HCT116 (cell line): ENCODE measurements around the gene KAZN. TPM values are rescaled to one million over a fixed set of nuclear protein-coding genes. Genes with fewer than 3 reads are reported as not detected.

Experiments used
- ATAC-seq: fragments of 200-7000 bp; cut with Tn5 transposase; 2 replicates; pipeline ENCODE4 v1.9.1; 2020; ENCODE audit warnings: mild to moderate bottlenecking, moderate library complexity
- BruUV-seq: library from RNA; stranded (reverse); fragments of 400-500 nt; replicated peaks from 2 replicates; lab custom pipeline; 2021; lab: Mats Ljungman, UMichigan
- CTCF ChIA-PET: fragments of 300-600 bp; sonication (Branson Sonifier 250); formaldehyde crosslinking; loops from one replicate; lab custom pipeline; 2021; ENCODE audit warnings: antibody characterized with exemption; lab: Charles Lee
- POLR2A ChIA-PET: fragments of 300-600, 350-600 bp; sonication (Branson Sonifier 250); formaldehyde crosslinking; loops from one replicate; lab custom pipeline; 2021; ENCODE audit warnings: antibody characterized with exemption; lab: Charles Lee
- RAD21 ChIA-PET, 2 experiments: fragments of 300-600 bp; sonication (Branson Sonifier 250); formaldehyde crosslinking; loops; one replicate each; lab custom pipeline; 2023; ENCODE audit warnings: low total read pairs in 2 of 2; ENCODE audit not compliant: uncharacterized antibody in 2 of 2, unreplicated experiment in 2 of 2, low non-redundant PET in 1 of 2; lab: Charles Lee
- DNase-seq: peaks from one replicate; pipeline ENCODE4 v3.0.0-alpha.2; 2010; ENCODE audit warnings: low read depth, low spot score
- H2AFZ ChIP-seq: fragments of 200-600 bp; shearing (Covaris generic), sonication (generic); 2 replicates; pipeline ENCODE4 v1.6.1; 2017; ENCODE audit warnings: low read depth, mixed run types, mixed read lengths, antibody characterized with exemption, low read length; ENCODE audit not compliant: poor library complexity, severe bottlenecking
- H3K27ac ChIP-seq: 2 replicates; pipeline ENCODE4 v1.5.1; 2012; ENCODE audit warnings: low read depth, low read length
- H3K27me3 ChIP-seq: fragments of 200-600 bp; sonication (generic); 2 replicates; pipeline ENCODE4 v1.6.1; 2016; ENCODE audit warnings: mixed run types, low read length, mixed read lengths; ENCODE audit not compliant: insufficient read depth
- H3K36me3 ChIP-seq, 2 experiments: fragments of 200-500 bp in 1 of 2; fragments of 200-600 bp in 1 of 2; sonication (Bioruptor generic) in 1 of 2; sonication (generic) in 1 of 2; 2 replicates each; pipeline versions ENCODE4 v1.5.1 to v1.6.1; 2014 to 2016; ENCODE audit warnings: low read length in 2 of 2, inconsistent platforms in 1 of 2, mixed read lengths in 1 of 2, mixed run types in 1 of 2; ENCODE audit not compliant: insufficient read depth in 2 of 2, control insufficient read depth in 1 of 2
- H3K4me1 ChIP-seq, 2 experiments: fragments of 200-600 bp in 1 of 2; sonication (generic) in 1 of 2; 2 replicates each; pipeline versions ENCODE4 v1.5.1 to v1.6.1; 2012 to 2017; ENCODE audit warnings: low read length in 2 of 2, inconsistent platforms in 1 of 2, mild to moderate bottlenecking in 1 of 2, mixed read lengths in 1 of 2, mixed run types in 1 of 2, moderate library complexity in 1 of 2; ENCODE audit not compliant: insufficient read depth in 2 of 2, control insufficient read depth in 1 of 2
- H3K4me2 ChIP-seq: fragments of 200-600 bp; sonication (generic); 2 replicates; pipeline ENCODE4 v1.6.1; 2017; ENCODE audit warnings: mixed run types, low read length, mixed read lengths
- H3K4me3 ChIP-seq, 2 experiments: fragments of 200-600 bp in 1 of 2; sonication (generic) in 1 of 2; replicated peaks in 1 of 2; 2 replicates each; pipeline ENCODE4 v1.5.1; 2011 to 2016; ENCODE audit warnings: low read length in 2 of 2, control low read depth in 1 of 2, low read depth in 1 of 2, mild to moderate bottlenecking in 1 of 2, mixed read lengths in 1 of 2, mixed run types in 1 of 2
- H3K79me2 ChIP-seq: fragments of 200-600 bp; sonication (generic); 2 replicates; pipeline ENCODE4 v1.6.1; 2017; ENCODE audit warnings: mild to moderate bottlenecking, mixed run types, low read length, moderate library complexity, mixed read lengths; ENCODE audit not compliant: insufficient read depth
- H3K9ac ChIP-seq: fragments of 200-600 bp; sonication (generic); 2 replicates; pipeline ENCODE4 v1.6.1; 2016; ENCODE audit warnings: low read length, mixed read lengths
- H3K9me2 ChIP-seq: fragments of 200-600 bp; sonication (generic), shearing (Covaris generic); 2 replicates; pipeline ENCODE4 v1.6.1; 2017; ENCODE audit warnings: mixed run types, mild to moderate bottlenecking, moderate library complexity; ENCODE audit not compliant: insufficient read depth
- H3K9me3 ChIP-seq, 2 experiments: fragments of 200-500 bp in 1 of 2; fragments of 200-600 bp in 1 of 2; sonication (Bioruptor generic) in 1 of 2; sonication (generic) in 1 of 2; 2 replicates each; pipeline ENCODE4 v1.6.1; 2014 to 2017; ENCODE audit warnings: low read length in 2 of 2, mixed read lengths in 2 of 2, inconsistent platforms in 1 of 2, low read depth in 1 of 2, mild to moderate bottlenecking in 1 of 2, mixed run types in 1 of 2, moderate library complexity in 1 of 2; ENCODE audit not compliant: control insufficient read depth in 1 of 2, insufficient read depth in 1 of 2
- H4K20me1 ChIP-seq: fragments of 200-600 bp; sonication (generic), shearing (Covaris generic); 2 replicates; pipeline ENCODE4 v1.6.1; 2017; ENCODE audit warnings: mixed run types, mild to moderate bottlenecking, moderate library complexity; ENCODE audit not compliant: insufficient read depth
- ATF3 ChIP-seq: IDR thresholded peaks from 2 replicates; pipeline ENCODE4 v1.6.1; 2012
- CBX3 ChIP-seq: IDR thresholded peaks from 2 replicates; pipeline ENCODE4 v1.6.1; 2012; ENCODE audit warnings: low read depth
- CEBPB ChIP-seq: IDR thresholded peaks from 2 replicates; pipeline ENCODE4 v1.6.1; 2012; ENCODE audit warnings: low read depth
- ELF1 ChIP-seq: IDR thresholded peaks from 2 replicates; pipeline ENCODE4 v1.6.1; 2012; ENCODE audit warnings: low read depth, borderline replicate concordance
- EZH2phosphoT487 ChIP-seq: fragments of 200-600 bp; IDR thresholded peaks from 2 replicates; pipeline ENCODE4 v1.6.1; 2018; ENCODE audit warnings: antibody characterized with exemption, borderline replicate concordance
- FOSL1 ChIP-seq: IDR thresholded peaks from 2 replicates; pipeline ENCODE4 v1.6.1; 2012; ENCODE audit warnings: low read depth
- MAX ChIP-seq: IDR thresholded peaks from 2 replicates; pipeline ENCODE4 v1.6.1; 2012
- POLR2AphosphoS5 ChIP-seq: IDR thresholded peaks from 2 replicates; pipeline ENCODE4 v1.6.1; 2011; ENCODE audit warnings: mild to moderate bottlenecking, low read depth, low read length, moderate library complexity
- RAD21 ChIP-seq: IDR thresholded peaks from 2 replicates; pipeline ENCODE4 v1.6.1; 2012; ENCODE audit warnings: low read depth, mild to moderate bottlenecking
- SP1 ChIP-seq: IDR thresholded peaks from 2 replicates; pipeline ENCODE4 v1.6.1; 2012; ENCODE audit warnings: low read depth
- YY1 ChIP-seq: IDR thresholded peaks from 2 replicates; pipeline ENCODE4 v1.6.1; 2011; ENCODE audit warnings: low read length, low read depth, moderate library complexity, mild to moderate bottlenecking; ENCODE audit not compliant: insufficient replicate concordance; ENCODE audit errors: extremely low read depth
- ZBTB33 ChIP-seq: IDR thresholded peaks from 2 replicates; pipeline ENCODE4 v1.6.1; 2011; ENCODE audit warnings: mild to moderate bottlenecking, low read length, moderate library complexity; ENCODE audit not compliant: insufficient replicate concordance; ENCODE audit errors: extremely low read depth
- ZFX ChIP-seq: fragments of 450-650 bp; IDR thresholded peaks from 2 replicates; pipeline ENCODE4 v1.6.1; 2017
- ZNF274 ChIP-seq: fragments of 200-500 bp; sonication (Bioruptor generic); IDR thresholded peaks from 2 replicates; pipeline ENCODE4 v1.6.1; 2014; ENCODE audit warnings: mild to moderate bottlenecking, low read depth, low read length, inconsistent platforms
- intact Hi-C: fragments of 100-400 bp; cut with micrococcal nuclease; formaldehyde crosslinking; loops from 2 replicates; pipeline ENCODE4 v1.10.0; 2022
- total RNA-seq: library from RNA; stranded (reverse); gene quantifications from one replicate; pipeline ENCODE4 v1.2.1, GENCODE V29; 2021; ENCODE audit not compliant: unreplicated experiment

The KAZN gene
- total RNA-seq, 1 experiment from 2014 or later, result 13.4 TPM

GRCh38 chr1:14841951-14842350 is 243.5 kb downstream of the KAZN start:
- POLR2A ChIA-PET, result no interaction called here

More at GRCh38 chr1:14841951-14842350, 243.5 kb downstream of the KAZN start:
- Histone ChIP-seq H3K27me3 (peaks cover 17% of the 10 kb centered on the region; the same call in 1 of the 2 replicates), H2AFZ (no peak overlapping the region), H3K4me3 (no peak overlapping the region), H3K4me1 (no peaks in the 10 kb centered on the region), H3K36me3 (no peaks in the 10 kb centered on the region), H4K20me1 (no peaks in the 10 kb centered on the region), H3K9ac (no peak overlapping the region), H3K9me2 (no peaks in the 10 kb centered on the region), H3K4me2 (no peak overlapping the region), H3K27ac (no peak overlapping the region), H3K9me3 (peaks cover 6 to 10% of the 10 kb centered on the region in 2 experiments; a peak in 2 of 4 replicates), H3K79me2 (no peaks in the 10 kb centered on the region)
- DNase-seq (no peak), ATAC-seq (no peak)
- intact Hi-C loops, result loop anchor here (10.0 kb wide), 1 partner anchor 727 kb away; no protein-coding TSS in a partner anchor
- ChIA-PET CTCF (no interaction called here), RAD21 (no interaction called here)
- BruUV-seq, result no TSS peak
- TF ChIP-seq ZFX (no peak), ATF3 (no peak), ZBTB33 (no peak), FOSL1 (no peak), EZH2phosphoT487 (no peak), RAD21 (no peak), CBX3 (no peak), YY1 (no peak), CEBPB (no peak), MAX (no peak), SP1 (no peak), ELF1 (no peak), ZNF274 (no peak), POLR2AphosphoS5 (no peak)
